HFFc6 (cell line): ENCODE data around the gene UBE2QL1. TPM values are rescaled to one million over a fixed set of nuclear protein-coding genes. Genes with fewer than 3 reads are reported as not detected.

Source experiments
- DNase-seq: peaks from one replicate; pipeline ENCODE4 v3.0.0-alpha.2; 2018
- H3K27ac Mint-ChIP-seq: 2 replicates; pipeline ENCODE4 v1.8.0; 2020; ENCODE audit warnings: mild to moderate bottlenecking, mixed read lengths
- H3K27me3 Mint-ChIP-seq: 2 replicates; pipeline ENCODE4 v1.8.0; 2021; ENCODE audit warnings: mild to moderate bottlenecking, moderate library complexity, mixed read lengths; ENCODE audit not compliant: insufficient read depth
- H3K36me3 Mint-ChIP-seq: 2 replicates; pipeline ENCODE4 v1.8.0; 2021; ENCODE audit warnings: low read depth, mixed read lengths
- H3K4me1 Mint-ChIP-seq: 2 replicates; pipeline ENCODE4 v1.8.0; 2020; ENCODE audit warnings: low read depth, mixed read lengths
- H3K4me3 Mint-ChIP-seq: 2 replicates; pipeline ENCODE4 v1.8.0; 2020; ENCODE audit warnings: mild to moderate bottlenecking, moderate library complexity, mixed read lengths
- H3K9me3 Mint-ChIP-seq: 2 replicates; pipeline ENCODE4 v1.8.0; 2020; ENCODE audit warnings: mild to moderate bottlenecking, mixed read lengths
- long read RNA-seq: library from polyadenylated mRNA; unstranded; transcript quantifications from one replicate; pipeline ENCODE4 v2.0.0, GENCODE V29; 2019
- total RNA-seq, 6 experiments: library from RNA; stranded (reverse); fragmentation: NEBNext Ultra II Directional; extraction: Animal tissue kit (Norgen Biotek cat#: 25700); gene quantifications; 2 replicates in 1 of 6; 3 replicates in 5 of 6; pipeline ENCODE4 v1.2.3, GENCODE V29; 2021
- TF ChIP-seq, protein P1 (sequence below): fragments of 200-600 bp; sonication (generic); IDR thresholded peaks from 2 replicates; pipeline ENCODE4 v1.5.0; 2021; ENCODE audit warnings: antibody characterized with exemption, mild to moderate bottlenecking

UBE2QL1 gene, protein sequence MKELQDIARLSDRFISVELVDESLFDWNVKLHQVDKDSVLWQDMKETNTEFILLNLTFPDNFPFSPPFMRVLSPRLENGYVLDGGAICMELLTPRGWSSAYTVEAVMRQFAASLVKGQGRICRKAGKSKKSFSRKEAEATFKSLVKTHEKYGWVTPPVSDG
- total RNA-seq: not detected
- long read RNA-seq: 0 reads

DNA sequence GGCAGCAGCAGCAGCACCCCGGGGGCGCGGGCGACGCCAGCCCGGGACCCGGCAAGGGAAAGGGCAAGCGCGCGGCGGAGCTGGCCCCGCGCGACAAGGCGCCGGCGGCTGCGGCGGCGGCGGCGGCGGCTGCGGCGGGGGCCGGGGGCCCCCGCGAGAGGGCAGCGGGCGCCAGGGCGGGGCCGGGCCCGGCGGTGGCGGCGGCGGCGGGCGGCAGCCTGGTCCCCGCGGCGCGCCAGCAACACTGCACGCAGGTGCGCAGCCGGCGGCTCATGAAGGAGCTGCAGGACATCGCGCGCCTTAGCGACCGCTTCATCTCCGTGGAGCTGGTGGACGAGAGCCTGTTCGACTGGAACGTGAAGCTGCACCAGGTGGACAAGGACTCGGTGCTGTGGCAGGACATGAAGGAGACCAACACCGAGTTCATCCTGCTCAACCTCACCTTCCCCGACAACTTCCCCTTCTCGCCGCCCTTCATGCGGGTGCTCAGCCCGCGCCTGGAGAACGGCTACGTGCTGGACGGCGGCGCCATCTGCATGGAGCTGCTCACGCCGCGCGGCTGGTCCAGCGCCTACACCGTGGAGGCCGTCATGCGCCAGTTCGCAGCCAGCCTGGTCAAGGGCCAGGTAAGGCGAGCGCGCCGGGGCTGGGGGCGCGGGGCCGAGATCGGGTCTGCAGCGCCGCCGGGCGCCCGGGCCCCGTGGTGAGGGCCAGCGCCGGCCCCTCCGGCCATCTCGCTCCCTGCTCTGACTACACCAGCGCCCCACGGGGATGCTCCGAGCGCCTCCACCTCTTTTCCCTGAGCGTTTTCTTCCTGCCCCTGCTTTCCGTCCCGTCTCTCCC is at the start of gene UBE2QL1:
TSS of gene UBE2QL1 (plus strand) at position 238 of the 843 bp plus-strand sequence. CDS start at position 273, 35 bp downstream.
- Mint-ChIP-seq H3K27ac (no peak within 1 kb of the TSS), H3K9me3 (peaks cover 5% of the 10 kb centered on the region), H3K4me3 (no peak within 1 kb of the TSS; the same call in 1 of the 2 replicates), H3K27me3 (peaks cover 11% of the 10 kb centered on the region), H3K36me3 (no peaks in the 10 kb centered on the region; the same call in 1 of the 2 replicates), H3K4me1 (no peaks in the 10 kb centered on the region)
- DNase-seq: no peak
- TF ChIP-seq, protein P1, sequence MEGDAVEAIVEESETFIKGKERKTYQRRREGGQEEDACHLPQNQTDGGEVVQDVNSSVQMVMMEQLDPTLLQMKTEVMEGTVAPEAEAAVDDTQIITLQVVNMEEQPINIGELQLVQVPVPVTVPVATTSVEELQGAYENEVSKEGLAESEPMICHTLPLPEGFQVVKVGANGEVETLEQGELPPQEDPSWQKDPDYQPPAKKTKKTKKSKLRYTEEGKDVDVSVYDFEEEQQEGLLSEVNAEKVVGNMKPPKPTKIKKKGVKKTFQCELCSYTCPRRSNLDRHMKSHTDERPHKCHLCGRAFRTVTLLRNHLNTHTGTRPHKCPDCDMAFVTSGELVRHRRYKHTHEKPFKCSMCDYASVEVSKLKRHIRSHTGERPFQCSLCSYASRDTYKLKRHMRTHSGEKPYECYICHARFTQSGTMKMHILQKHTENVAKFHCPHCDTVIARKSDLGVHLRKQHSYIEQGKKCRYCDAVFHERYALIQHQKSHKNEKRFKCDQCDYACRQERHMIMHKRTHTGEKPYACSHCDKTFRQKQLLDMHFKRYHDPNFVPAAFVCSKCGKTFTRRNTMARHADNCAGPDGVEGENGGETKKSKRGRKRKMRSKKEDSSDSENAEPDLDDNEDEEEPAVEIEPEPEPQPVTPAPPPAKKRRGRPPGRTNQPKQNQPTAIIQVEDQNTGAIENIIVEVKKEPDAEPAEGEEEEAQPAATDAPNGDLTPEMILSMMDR: no peak

DNA sequence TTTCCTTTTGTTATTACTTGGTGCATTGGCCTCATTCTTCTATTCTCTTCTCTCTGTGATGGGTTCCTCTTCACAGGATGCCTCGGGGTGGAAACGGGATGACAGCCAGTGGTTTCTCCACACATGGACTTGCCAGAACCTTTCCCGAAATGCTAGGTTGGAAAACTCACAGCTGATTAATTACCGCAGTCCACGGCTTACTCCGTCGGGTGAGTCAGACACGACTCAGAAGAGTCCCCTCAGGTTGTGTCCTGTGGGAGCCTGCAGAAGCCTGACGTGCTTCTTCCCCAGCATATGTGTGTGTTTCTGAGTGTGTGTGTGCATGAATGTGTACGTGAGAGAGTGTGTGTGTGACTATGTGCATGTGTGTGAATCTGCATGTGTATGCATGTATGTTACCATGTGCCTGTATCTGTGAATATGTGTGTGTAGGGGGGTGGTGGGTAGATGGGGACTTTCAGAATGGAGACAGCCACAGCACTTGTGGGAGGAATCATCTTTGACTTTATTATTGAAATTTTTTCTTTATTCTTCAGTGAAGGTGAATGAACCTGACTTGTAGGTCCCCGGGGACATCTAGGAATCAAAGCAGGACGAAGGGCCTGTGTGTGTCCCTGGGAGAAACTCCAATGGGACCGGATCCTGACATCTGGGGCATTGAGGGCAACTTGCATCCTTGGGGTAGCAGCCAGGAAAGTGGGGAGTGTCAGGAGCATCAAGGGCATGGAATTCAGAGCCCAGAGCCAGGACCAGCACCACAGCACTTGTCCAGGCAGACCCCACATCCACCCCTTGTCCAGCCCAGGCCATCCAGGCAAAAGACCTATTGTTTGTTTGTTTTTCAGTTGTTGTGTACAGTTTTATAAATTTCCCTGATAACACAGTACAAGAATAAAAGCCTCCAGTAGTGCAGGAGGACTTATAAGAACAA is 48.4 kb upstream of the UBE2QL1 start:
- Mint-ChIP-seq H3K4me1 (peaks cover 8% of the 10 kb centered on the region), H3K36me3 (no peaks in the 10 kb centered on the region), H3K27ac (no peak overlapping the region), H3K4me3 (no peak overlapping the region), H3K9me3 (peaks cover 5% of the 10 kb centered on the region), H3K27me3 (peaks cover 25% of the 10 kb centered on the region)
- DNase-seq: peak; percentile 39
- TF ChIP-seq, protein P1: no peak

DNA sequence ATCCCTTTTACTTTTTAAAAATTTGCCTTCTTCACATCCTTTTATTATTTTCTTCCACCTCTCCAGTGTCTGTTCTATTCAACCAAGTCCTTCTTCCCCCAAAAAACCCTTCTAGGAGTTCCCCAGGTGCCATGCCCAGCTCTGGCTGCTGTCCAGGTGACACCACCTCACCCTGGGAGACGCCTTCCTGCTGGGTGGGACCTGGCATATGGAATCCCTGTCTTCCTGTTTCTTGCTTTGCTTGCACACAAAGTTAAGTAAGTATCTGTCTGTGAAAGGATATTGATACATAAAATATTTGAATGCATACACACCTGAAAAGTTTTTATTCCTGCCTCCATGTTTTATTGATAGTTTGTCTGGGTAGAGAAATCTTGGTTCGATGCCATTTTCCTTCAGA is 47.2 kb upstream of the UBE2QL1 start:
- H3K27ac Mint-ChIP-seq: no peak overlapping the region
- peaks cover 21% of the 10 kb centered on the region for H3K27me3 Mint-ChIP-seq
- H3K36me3 Mint-ChIP-seq: no peaks in the 10 kb centered on the region
- H3K9me3 Mint-ChIP-seq: peaks cover 5% of the 10 kb centered on the region
- peaks cover 8% of the 10 kb centered on the region for H3K4me1 Mint-ChIP-seq
- no peak overlapping the region for H3K4me3 Mint-ChIP-seq
- DNase-seq: no peak
- TF ChIP-seq, protein P1: no peak

DNA sequence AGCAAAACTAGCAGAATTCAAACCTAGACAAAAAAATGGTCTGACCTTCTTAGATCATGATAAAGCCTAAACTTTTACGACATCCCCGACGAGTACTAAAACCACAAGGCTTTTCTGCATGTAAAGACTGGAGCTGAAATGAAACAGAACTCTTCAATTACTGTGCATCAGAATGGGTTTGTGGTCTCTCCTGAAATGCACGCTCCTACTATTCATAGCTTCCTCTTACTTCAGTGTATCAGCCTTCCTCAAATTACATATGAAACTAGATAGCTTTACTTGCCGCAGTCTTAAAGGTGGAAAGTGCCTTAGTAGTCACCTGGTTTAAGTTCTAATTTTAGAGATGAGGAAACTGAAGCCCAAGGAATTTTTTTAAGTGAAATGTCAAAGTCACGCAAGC is 45.7 kb upstream of the UBE2QL1 start:
- Mint-ChIP-seq H3K9me3 (peaks cover under 1% of the 10 kb centered on the region), H3K4me1 (peaks cover 8% of the 10 kb centered on the region), H3K27me3 (peaks cover 13% of the 10 kb centered on the region), H3K36me3 (no peaks in the 10 kb centered on the region), H3K4me3 (no peak overlapping the region), H3K27ac (no peak overlapping the region)
- no peak for DNase-seq
- TF ChIP-seq, protein P1: no peak

DNA sequence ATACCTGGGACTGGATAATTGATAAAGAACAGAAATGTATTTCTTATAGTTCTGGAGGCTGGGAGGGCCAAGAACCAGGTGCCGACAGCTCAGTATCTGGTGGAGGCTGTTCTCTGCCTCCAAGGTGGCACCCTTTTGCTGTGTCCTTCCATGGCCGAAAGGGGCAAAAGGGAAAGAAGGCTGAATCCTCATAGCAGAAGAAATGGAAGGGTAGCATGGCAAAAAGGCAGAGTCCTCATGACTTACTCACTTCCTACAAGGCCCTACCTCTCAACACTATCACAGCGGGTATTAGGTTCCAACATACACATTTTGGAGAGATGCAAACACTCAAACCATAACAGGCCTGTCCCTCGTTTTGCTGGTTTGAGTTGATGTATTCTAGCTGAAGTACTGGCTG is 45.2 kb upstream of the UBE2QL1 start:
- TF ChIP-seq, protein P1: no peak
- H3K4me1 Mint-ChIP-seq: peaks cover 10% of the 10 kb centered on the region
- H3K27me3 Mint-ChIP-seq: peaks cover 12% of the 10 kb centered on the region
- no peak overlapping the region for H3K27ac Mint-ChIP-seq
- H3K9me3 Mint-ChIP-seq: no peaks in the 10 kb centered on the region
- H3K4me3 Mint-ChIP-seq: no peak overlapping the region
- DNase-seq: no peak
- no peaks in the 10 kb centered on the region for H3K36me3 Mint-ChIP-seq
